Measurements from ENCODE around the gene FOXJ1. TPM values are rescaled to one million over a fixed set of nuclear protein-coding genes. Genes with fewer than 3 reads are reported as not detected.

Gene FOXJ1
- total and polyA plus RNA-seq, 2 of the 13 experiments (the other 11 are each of a cell fraction or from before 2014, with no cell fraction given) = 0.98 to 1.6 TPM

DNA sequence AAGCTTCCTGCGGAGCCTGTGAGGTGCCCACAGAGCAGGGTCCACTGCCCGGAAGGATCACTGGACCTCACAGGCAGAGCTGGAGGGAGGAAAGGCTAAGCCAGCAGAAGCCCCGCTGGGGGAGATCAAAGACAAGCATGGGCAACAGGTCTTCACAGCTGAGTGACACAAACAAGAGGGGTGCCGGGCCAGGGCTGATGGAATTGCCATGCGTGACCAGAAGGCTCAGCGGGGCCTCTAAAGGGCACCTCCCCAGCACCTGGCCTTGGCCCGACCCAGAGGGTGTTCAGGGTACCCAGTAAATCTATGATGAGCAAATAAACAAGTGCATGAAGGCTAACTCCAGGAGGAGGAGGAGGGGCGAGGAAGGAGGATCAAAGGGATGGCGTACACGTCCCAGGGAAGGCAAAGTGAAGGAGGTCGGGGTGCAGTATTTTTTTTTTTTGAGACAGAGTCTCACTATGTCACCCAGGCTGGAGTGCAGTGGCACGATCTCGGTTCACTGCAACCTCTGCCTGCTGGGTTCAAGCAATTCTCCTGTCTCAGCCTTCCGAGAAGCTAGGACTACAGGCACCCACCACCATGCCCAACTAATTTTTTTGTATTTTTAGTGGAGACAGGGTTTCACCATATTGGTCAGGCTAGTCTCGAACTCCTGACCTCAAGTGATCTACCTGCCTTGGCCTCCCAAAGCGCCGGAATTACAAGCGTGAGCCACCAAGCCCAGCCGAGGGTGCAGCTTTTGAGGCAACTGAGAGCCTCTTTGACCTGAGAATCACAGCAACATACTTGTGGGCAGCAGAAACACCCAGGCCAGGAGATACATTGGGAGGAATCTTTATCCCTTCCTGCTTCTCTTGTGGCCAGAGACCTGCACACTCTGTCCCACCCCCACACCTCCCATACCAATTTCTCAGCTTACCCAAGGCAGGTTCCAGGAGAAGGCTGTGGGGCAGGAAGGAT lies 21.4 kb downstream of the FOXJ1 start (continued):
- TF ChIP-seq RXRB (CRISPR knock-in tag; IDR thresholded peaks at IDR 0.05; ENCODE audit: borderline replicate concordance) = peak; percentile 93
- peak; percentile 74; the same call in 1 of the 2 replicates for TF ChIP-seq PITX1 (CRISPR knock-in tag; IDR thresholded peaks at IDR 0.05)
- TF ChIP-seq CHD4 (IDR thresholded peaks at IDR 0.05; ENCODE audit: borderline replicate concordance, low read length) = no peak
- TF ChIP-seq EP300 (IDR thresholded peaks at IDR 0.05; ENCODE audit: low read depth in 2 of 2, low read length in 2 of 2) = peak in 1 of 2 experiments; percentile 75; a peak in 2 of 4 replicates
- TF ChIP-seq EP300 (CRISPR knock-in tag; IDR thresholded peaks at IDR 0.05; ENCODE audit: borderline replicate concordance) = 0 out of 2 replicates have a peak, but pooled peaks have one; percentile 66
- peak; percentile 26; the same call in 1 of the 2 replicates for TF ChIP-seq THAP11 (CRISPR knock-in tag; IDR thresholded peaks at IDR 0.05)
- TF ChIP-seq ADNP (CRISPR knock-in tag; IDR thresholded peaks at IDR 0.05) = no peak
- TF ChIP-seq ZSCAN12 (CRISPR knock-in tag; IDR thresholded peaks at IDR 0.05) = 0 out of 2 replicates have a peak, but pooled peaks have one; percentile 51
- TF ChIP-seq KDM6A (CRISPR knock-in tag; IDR thresholded peaks at IDR 0.05; ENCODE audit: low read depth) = peak; percentile 83
- no peak for TF ChIP-seq DMTF1 (CRISPR knock-in tag; IDR thresholded peaks at IDR 0.05)
- TF ChIP-seq CREB3 (CRISPR knock-in tag; IDR thresholded peaks at IDR 0.05) = no peak
- no peak for TF ChIP-seq HNRNPLL (IDR thresholded peaks at IDR 0.05; ENCODE audit: low read depth, low read length, poor library complexity, severe bottlenecking)
- no peak for TF ChIP-seq ZNF256 (CRISPR knock-in tag; conservative IDR thresholded peaks at IDR 0.05)
- TF ChIP-seq RFX1 (IDR thresholded peaks at IDR 0.05) = no peak
- TF ChIP-seq EEA1 (CRISPR knock-in tag; IDR thresholded peaks at IDR 0.05; ENCODE audit: borderline replicate concordance) = no peak
- TF ChIP-seq NFATC3 (CRISPR knock-in tag; IDR thresholded peaks at IDR 0.05) = no peak
- TF ChIP-seq ATRX (CRISPR knock-in tag; IDR thresholded peaks at IDR 0.05; ENCODE audit: borderline replicate concordance) = no peak
- TF ChIP-seq, protein P1, sequence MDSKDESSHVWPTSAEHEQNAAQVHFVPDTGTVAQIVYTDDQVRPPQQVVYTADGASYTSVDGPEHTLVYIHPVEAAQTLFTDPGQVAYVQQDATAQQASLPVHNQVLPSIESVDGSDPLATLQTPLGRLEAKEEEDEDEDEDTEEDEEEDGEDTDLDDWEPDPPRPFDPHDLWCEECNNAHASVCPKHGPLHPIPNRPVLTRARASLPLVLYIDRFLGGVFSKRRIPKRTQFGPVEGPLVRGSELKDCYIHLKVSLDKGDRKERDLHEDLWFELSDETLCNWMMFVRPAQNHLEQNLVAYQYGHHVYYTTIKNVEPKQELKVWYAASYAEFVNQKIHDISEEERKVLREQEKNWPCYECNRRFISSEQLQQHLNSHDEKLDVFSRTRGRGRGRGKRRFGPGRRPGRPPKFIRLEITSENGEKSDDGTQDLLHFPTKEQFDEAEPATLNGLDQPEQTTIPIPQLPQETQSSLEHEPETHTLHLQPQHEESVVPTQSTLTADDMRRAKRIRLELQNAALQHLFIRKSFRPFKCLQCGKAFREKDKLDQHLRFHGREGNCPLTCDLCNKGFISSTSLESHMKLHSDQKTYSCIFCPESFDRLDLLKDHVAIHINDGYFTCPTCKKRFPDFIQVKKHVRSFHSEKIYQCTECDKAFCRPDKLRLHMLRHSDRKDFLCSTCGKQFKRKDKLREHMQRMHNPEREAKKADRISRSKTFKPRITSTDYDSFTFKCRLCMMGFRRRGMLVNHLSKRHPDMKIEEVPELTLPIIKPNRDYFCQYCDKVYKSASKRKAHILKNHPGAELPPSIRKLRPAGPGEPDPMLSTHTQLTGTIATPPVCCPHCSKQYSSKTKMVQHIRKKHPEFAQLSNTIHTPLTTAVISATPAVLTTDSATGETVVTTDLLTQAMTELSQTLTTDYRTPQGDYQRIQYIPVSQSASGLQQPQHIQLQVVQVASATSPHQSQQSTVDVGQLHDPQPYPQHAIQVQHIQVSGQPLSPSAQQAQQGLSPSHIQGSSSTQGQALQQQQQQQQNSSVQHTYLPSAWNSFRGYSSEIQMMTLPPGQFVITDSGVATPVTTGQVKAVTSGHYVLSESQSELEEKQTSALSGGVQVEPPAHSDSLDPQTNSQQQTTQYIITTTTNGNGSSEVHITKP (CRISPR knock-in tag; IDR thresholded peaks at IDR 0.05; ENCODE audit: low read depth) = peak; percentile 82; the same call in 1 of the 2 replicates
- TF ChIP-seq GFI1 (CRISPR knock-in tag; IDR thresholded peaks at IDR 0.05; ENCODE audit: borderline replicate concordance) = peak; percentile 96
- no peak; the same call in 1 of the 2 replicates for TF ChIP-seq HNF4G (IDR thresholded peaks at IDR 0.05; ENCODE audit: borderline replicate concordance, low read depth, low read length)
- peak; percentile 84; the same call in 1 of the 2 replicates for TF ChIP-seq HNF4G (CRISPR knock-in tag; IDR thresholded peaks at IDR 0.05; ENCODE audit: borderline replicate concordance, low read depth)
- TF ChIP-seq YY1 (IDR thresholded peaks at IDR 0.05; ENCODE audit: insufficient read depth, insufficient replicate concordance, low read depth, low read length) = peak; percentile 50
